Activated B cell treated with CpG ODN at 0.5 μM for 24 hours (primary cell): Measurements from ENCODE around the gene GREB1L. TPM values are rescaled to one million over a fixed set of nuclear protein-coding genes. Genes with fewer than 3 reads are reported as not detected.

Experiments
- ATAC-seq: fragments of 200-7000 bp; cut with Tn5 transposase; one replicate; pipeline ENCODE4 v1.10.0; 2021; ENCODE audit warnings: low read depth, mild to moderate bottlenecking, moderate library complexity
- CTCF ChIA-PET: fragments of 350-600 bp; sonication (Branson Sonifier 250); formaldehyde crosslinking; loops from one replicate; lab custom pipeline; 2021; ENCODE audit warnings: antibody characterized with exemption; lab: Charles Lee
- POLR2A ChIA-PET: fragments of 350-600 bp; sonication (Branson Sonifier 250); formaldehyde crosslinking; loops from one replicate; lab custom pipeline; 2021; ENCODE audit warnings: antibody characterized with exemption; lab: Charles Lee
- DNase-seq: peaks from one replicate; pipeline ENCODE4 v3.0.0; 2022
- H3K27ac Mint-ChIP-seq: one replicate; pipeline ENCODE4 v1.8.0; 2020; ENCODE audit warnings: mixed read lengths
- H3K27me3 Mint-ChIP-seq: one replicate; pipeline ENCODE4 v1.8.0; 2021; ENCODE audit warnings: mixed read lengths
- H3K36me3 Mint-ChIP-seq: one replicate; pipeline ENCODE4 v1.8.0; 2021; ENCODE audit warnings: low read depth, mixed read lengths
- H3K4me1 Mint-ChIP-seq: one replicate; pipeline ENCODE4 v1.8.0; 2021; ENCODE audit warnings: mixed read lengths
- H3K4me3 Mint-ChIP-seq: one replicate; pipeline ENCODE4 v1.8.0; 2020; ENCODE audit warnings: mild to moderate bottlenecking, mixed read lengths
- H3K9me3 Mint-ChIP-seq: one replicate; pipeline ENCODE4 v1.8.0; 2020; ENCODE audit warnings: mixed read lengths
- CTCF ChIP-seq: fragments of 200-600 bp; IDR thresholded peaks from one replicate; pipeline ENCODE4 v1.8.0; 2022; ENCODE audit warnings: antibody characterized with exemption, mild to moderate bottlenecking
- intact Hi-C: fragments of 100-400 bp; cut with micrococcal nuclease; formaldehyde crosslinking; loops from one replicate; pipeline ENCODE4 v1.15.1; 2024
- total RNA-seq: library from RNA; stranded (reverse); gene quantifications from 2 replicates; pipeline ENCODE4 v1.2.3, GENCODE V29; 2022

Gene GREB1L
- total RNA-seq, 1 donor from 2014 or later = not detected

GRCh38 chr18:21522530-21522929 is 280.5 kb downstream of the GREB1L start:
- POLR2A ChIA-PET = no interaction called here
- Mint-ChIP-seq H3K4me1 (no peaks in the 10 kb centered on the region), H3K27ac (no peak overlapping the region), H3K9me3 (no peaks in the 10 kb centered on the region), H3K27me3 (no peaks in the 10 kb centered on the region), H3K36me3 (peaks cover 53% of the 10 kb centered on the region), H3K4me3 (no peak overlapping the region)
- DNase-seq (no peak), ATAC-seq (no peak)
- CTCF ChIA-PET = no interaction called here
- intact Hi-C loops = no loop called here
- TF ChIP-seq CTCF = no peak

GRCh38 chr18:21525916-21526315 is 283.9 kb downstream of the GREB1L start:
- Mint-ChIP-seq H3K27ac (no peak overlapping the region), H3K9me3 (no peaks in the 10 kb centered on the region), H3K4me3 (no peak overlapping the region), H3K4me1 (no peaks in the 10 kb centered on the region), H3K36me3 (peaks cover 65% of the 10 kb centered on the region), H3K27me3 (no peaks in the 10 kb centered on the region)
- ATAC-seq = no peak
- intact Hi-C loops = no loop called here
- CTCF ChIA-PET = no interaction called here
- DNase-seq = no peak
- no peak for TF ChIP-seq CTCF
- POLR2A ChIA-PET = interaction anchor here (0.6 kb wide), 1 partner anchor 216 kb away, joined by 3 read pairs; no protein-coding TSS in a partner anchor

- no peak overlapping the region for H3K4me3 Mint-ChIP-seq
- ChIA-PET CTCF (no interaction called here), POLR2A (interaction anchor here (0.6 kb wide), 1 partner anchor 178 kb away, joined by 4 read pairs; no protein-coding TSS in a partner anchor)
- no peaks in the 10 kb centered on the region for H3K4me1 Mint-ChIP-seq
- ATAC-seq (no peak), DNase-seq (no peak)
- H3K9me3 Mint-ChIP-seq = no peaks in the 10 kb centered on the region
- no peaks in the 10 kb centered on the region for H3K27me3 Mint-ChIP-seq
- intact Hi-C loops = no loop called here
- TF ChIP-seq CTCF = no peak
- peaks cover 67% of the 10 kb centered on the region for H3K36me3 Mint-ChIP-seq
- H3K27ac Mint-ChIP-seq = no peak overlapping the region
Measured at GRCh38 chr18:21526463-21526862, 284.4 kb downstream of the GREB1L start.

- no peak for DNase-seq
- Mint-ChIP-seq H3K9me3 (no peaks in the 10 kb centered on the region), H3K27ac (no peak overlapping the region), H3K4me1 (no peaks in the 10 kb centered on the region), H3K36me3 (peaks cover 70% of the 10 kb centered on the region), H3K4me3 (no peak overlapping the region), H3K27me3 (no peaks in the 10 kb centered on the region)
- intact Hi-C loops = no loop called here
- ChIA-PET CTCF (no interaction called here), POLR2A (interaction anchor here (0.7 kb wide), 1 partner anchor 48 kb away, joined by 4 read pairs; no protein-coding TSS in a partner anchor)
- no peak for ATAC-seq
- TF ChIP-seq CTCF = no peak
Measured at GRCh38 chr18:21534327-21534726, 292.3 kb downstream of the GREB1L start.

- TF ChIP-seq CTCF = no peak
- CTCF ChIA-PET = no interaction called here
- no peaks in the 10 kb centered on the region for H3K27me3 Mint-ChIP-seq
- POLR2A ChIA-PET = interaction anchor here (0.8 kb wide), 1 partner anchor 203 kb away, joined by 10 read pairs; no protein-coding TSS in a partner anchor
- no peaks in the 10 kb centered on the region for H3K4me1 Mint-ChIP-seq
- intact Hi-C loops = no loop called here
- H3K9me3 Mint-ChIP-seq = no peaks in the 10 kb centered on the region
- H3K36me3 Mint-ChIP-seq = peaks cover 61% of the 10 kb centered on the region
- no peak for DNase-seq
- no peak for ATAC-seq
- H3K4me3 Mint-ChIP-seq = no peak overlapping the region
- no peak overlapping the region for H3K27ac Mint-ChIP-seq
Measured at GRCh38 chr18:21538230-21538629, 296.2 kb downstream of the GREB1L start.
